Glutamatergic neuron (in vitro differentiated cells): ENCODE results near the gene PRKRA. TPM values are rescaled to one million over a fixed set of nuclear protein-coding genes. Genes with fewer than 3 reads are reported as not detected.

Experiments
- DNase-seq: peaks from one replicate; pipeline ENCODE4 v3.0.0; 2022
- H3K27ac Mint-ChIP-seq: one replicate; pipeline ENCODE4 v1.8.0; 2020; ENCODE audit warnings: mild to moderate bottlenecking, mixed read lengths, inconsistent platforms; ENCODE audit not compliant: unreplicated experiment
- H3K27me3 Mint-ChIP-seq: one replicate; pipeline ENCODE4 v1.8.0; 2020; ENCODE audit warnings: mild to moderate bottlenecking, moderate library complexity, mixed read lengths, inconsistent platforms; ENCODE audit not compliant: unreplicated experiment
- H3K36me3 Mint-ChIP-seq: one replicate; pipeline ENCODE4 v1.8.0; 2020; ENCODE audit warnings: mild to moderate bottlenecking, mixed read lengths, inconsistent platforms; ENCODE audit not compliant: unreplicated experiment
- H3K4me1 Mint-ChIP-seq: one replicate; pipeline ENCODE4 v1.8.0; 2020; ENCODE audit warnings: mild to moderate bottlenecking, low read depth, mixed read lengths, inconsistent platforms; ENCODE audit not compliant: unreplicated experiment
- H3K4me3 Mint-ChIP-seq: one replicate; pipeline ENCODE4 v1.8.0; 2020; ENCODE audit warnings: mild to moderate bottlenecking, mixed read lengths, inconsistent platforms; ENCODE audit not compliant: unreplicated experiment
- H3K9me3 Mint-ChIP-seq: one replicate; pipeline ENCODE4 v1.8.0; 2020; ENCODE audit warnings: mild to moderate bottlenecking, moderate library complexity, mixed read lengths, inconsistent platforms; ENCODE audit not compliant: unreplicated experiment
- CTCF ChIP-seq: fragments of 200-600 bp; sonication (generic); IDR thresholded peaks from one replicate; pipeline ENCODE4 v1.5.0; 2021; ENCODE audit not compliant: partially characterized antibody, unreplicated experiment
- total RNA-seq: library from RNA; stranded (reverse); fragmentation: NEBNext Ultra II Directional; extraction: Animal tissue kit (Norgen Biotek cat#: 25700); gene quantifications from one replicate; pipeline ENCODE4 v1.2.1, GENCODE V29; 2021; ENCODE audit not compliant: unreplicated experiment

Gene PRKRA
- total RNA-seq, 1 donor from 2014 or later = 86.6 TPM

- TF ChIP-seq CTCF = no peak
- H3K9me3 Mint-ChIP-seq = peaks cover 5% of the 10 kb centered on the region
- H3K27ac Mint-ChIP-seq = peak overlapping the region; percentile 79
- H3K4me1 Mint-ChIP-seq = peaks cover 18% of the 10 kb centered on the region
- H3K4me3 Mint-ChIP-seq = peak overlapping the region; percentile 93
- DNase-seq = no peak
- H3K36me3 Mint-ChIP-seq = no peaks in the 10 kb centered on the region
- H3K27me3 Mint-ChIP-seq = peaks cover 3% of the 10 kb centered on the region
These were observed 526 bp downstream of the PRKRA start for GRCh38 chr2:178450524-178450773.

- no peak for TF ChIP-seq CTCF
- Mint-ChIP-seq H3K36me3 (no peaks in the 10 kb centered on the region), H3K27ac (peak overlapping the region; percentile 79), H3K27me3 (peaks cover 3% of the 10 kb centered on the region), H3K4me3 (peak overlapping the region; percentile 93), H3K9me3 (peaks cover 5% of the 10 kb centered on the region), H3K4me1 (peaks cover 18% of the 10 kb centered on the region)
- DNase-seq = no peak
These were observed 1.1 kb downstream of the PRKRA start for GRCh38 chr2:178449700-178450523.

- Mint-ChIP-seq H3K4me1 (peaks cover 18% of the 10 kb centered on the region), H3K27ac (no peak overlapping the region), H3K27me3 (peaks cover 3% of the 10 kb centered on the region), H3K36me3 (no peaks in the 10 kb centered on the region), H3K9me3 (peaks cover 5% of the 10 kb centered on the region), H3K4me3 (peak overlapping the region; percentile 93)
- DNase-seq = no peak
- no peak for TF ChIP-seq CTCF
These were observed 1.9 kb downstream of the PRKRA start for GRCh38 chr2:178448968-178449661.

- H3K4me3 Mint-ChIP-seq = no peak overlapping the region
- H3K27ac Mint-ChIP-seq = no peak overlapping the region
- TF ChIP-seq CTCF = no peak
- no peaks in the 10 kb centered on the region for H3K9me3 Mint-ChIP-seq
- no peaks in the 10 kb centered on the region for H3K27me3 Mint-ChIP-seq
- H3K36me3 Mint-ChIP-seq = no peaks in the 10 kb centered on the region
- no peaks in the 10 kb centered on the region for H3K4me1 Mint-ChIP-seq
- no peak for DNase-seq
These were observed 9.5 kb downstream of the PRKRA start for GRCh38 chr2:178441426-178441825.

GRCh38 chr2:178436662-178437061, 14.3 kb downstream of the PRKRA start:
- no peak overlapping the region for H3K4me3 Mint-ChIP-seq
- H3K4me1 Mint-ChIP-seq = no peaks in the 10 kb centered on the region
- no peaks in the 10 kb centered on the region for H3K36me3 Mint-ChIP-seq
- H3K27me3 Mint-ChIP-seq = no peaks in the 10 kb centered on the region
- no peak for TF ChIP-seq CTCF
- DNase-seq = no peak
- H3K9me3 Mint-ChIP-seq = no peaks in the 10 kb centered on the region
- H3K27ac Mint-ChIP-seq = no peak overlapping the region
